HG03439 (cell line): ENCODE data around the gene C2.
A peak's percentile ranks its signal among the peaks of the same experiment; 100 is the strongest.
"Not testable (repeated sequence)": the region's sequence is repeated elsewhere in the genome, so short reads cannot be mapped to it uniquely, and the experiment has no call there.

Experiments
- ATAC-seq: cut with Tn5 transposase; IDR thresholded peaks from one replicate; pipeline ENCODE4 v1.9.1; 2021; ENCODE audit warnings: mild to moderate bottlenecking, moderate library complexity; ENCODE audit not compliant: unreplicated experiment

Gene C2

DNA sequence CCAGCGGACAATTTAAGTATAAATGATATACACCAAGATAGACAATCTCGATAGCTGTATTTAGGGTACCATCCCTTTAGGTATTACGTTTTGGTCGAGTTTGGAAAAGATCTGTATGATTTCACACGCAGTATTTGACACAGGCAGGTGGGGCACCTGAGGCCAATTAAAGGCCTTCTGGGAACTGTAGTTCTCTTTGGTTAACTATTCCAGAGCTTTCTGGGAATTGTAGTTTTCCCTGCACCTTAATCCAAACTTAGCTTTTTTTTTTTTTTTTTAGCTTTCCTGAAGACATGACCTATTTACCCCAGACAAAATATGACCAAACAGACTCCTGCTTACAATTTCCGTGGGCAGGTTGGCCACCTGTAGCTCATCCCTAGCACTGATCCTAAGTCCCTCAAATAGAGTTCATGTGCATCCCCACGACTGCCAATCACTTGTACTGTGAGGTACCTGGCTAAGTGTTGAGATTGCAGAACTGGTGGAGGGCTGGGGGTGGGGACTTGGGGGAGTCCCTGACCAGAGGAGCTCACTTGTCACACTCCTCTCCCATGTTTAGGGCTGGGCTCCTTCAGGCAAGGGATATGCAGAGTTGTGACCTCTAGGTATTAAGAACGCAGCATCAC is 29.0 kb upstream of the C2 start:
- ATAC-seq = no peak

DNA sequence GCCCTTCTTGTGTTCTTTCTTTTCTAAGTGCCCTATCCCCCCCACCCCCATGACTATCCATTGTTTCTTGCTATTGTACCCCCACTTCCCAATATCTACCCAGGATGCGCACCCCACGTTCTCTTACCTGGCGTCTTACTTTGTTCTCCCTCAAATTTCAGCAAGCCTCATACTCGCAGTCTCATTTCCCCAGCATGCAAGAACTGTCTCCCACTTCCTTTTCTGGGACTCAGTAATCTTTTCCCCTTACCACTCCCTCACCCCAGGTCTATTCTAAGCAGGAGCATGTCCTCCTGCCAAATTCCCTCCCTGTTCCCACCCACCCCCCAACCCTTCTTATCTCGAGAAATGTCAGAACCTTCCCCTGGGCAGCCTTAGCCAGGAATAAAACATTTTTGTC is 28.3 kb upstream of the C2 start:
- no peak for ATAC-seq

DNA sequence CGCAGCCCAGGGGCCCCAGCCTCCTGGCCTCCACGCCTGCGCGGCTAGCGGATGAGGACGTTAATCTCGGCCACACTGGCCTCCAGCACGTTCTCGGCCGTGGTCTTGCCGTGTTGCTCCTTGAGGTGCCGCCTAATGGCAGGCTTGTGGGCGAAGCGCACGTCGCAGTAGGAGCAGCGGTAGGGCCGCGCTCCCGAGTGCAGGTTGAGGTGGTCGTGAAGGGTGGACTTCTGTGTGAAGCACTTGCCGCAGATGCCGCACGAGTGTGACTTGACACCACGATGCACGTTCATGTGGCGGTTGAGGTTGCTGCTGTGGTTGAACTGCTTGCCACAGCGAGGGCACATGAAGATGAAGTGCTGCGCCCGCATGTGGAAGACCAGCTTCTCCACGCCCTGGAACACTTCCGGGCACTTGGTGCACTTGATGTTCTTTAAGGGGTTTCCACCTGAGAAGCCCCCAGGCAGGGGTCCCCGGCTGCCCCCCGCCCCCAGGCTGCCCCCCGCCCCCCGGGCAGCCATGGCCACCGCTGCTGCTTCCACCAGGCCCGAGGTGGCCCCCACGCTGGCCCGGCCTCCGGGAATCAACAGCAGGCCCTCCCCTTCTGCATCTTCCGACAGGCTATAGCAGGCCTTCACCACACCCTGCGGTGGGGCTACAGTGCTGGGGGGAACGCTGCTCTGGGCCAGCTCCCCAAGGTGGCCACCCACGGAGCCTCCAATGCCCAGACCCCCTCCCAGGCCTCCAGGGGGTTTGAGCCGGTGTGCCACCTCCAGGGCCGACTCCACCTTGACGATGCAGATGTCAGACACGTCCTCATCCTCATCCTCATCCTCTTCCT is 27.4 kb upstream of the C2 start:
- ATAC-seq = no peak

DNA sequence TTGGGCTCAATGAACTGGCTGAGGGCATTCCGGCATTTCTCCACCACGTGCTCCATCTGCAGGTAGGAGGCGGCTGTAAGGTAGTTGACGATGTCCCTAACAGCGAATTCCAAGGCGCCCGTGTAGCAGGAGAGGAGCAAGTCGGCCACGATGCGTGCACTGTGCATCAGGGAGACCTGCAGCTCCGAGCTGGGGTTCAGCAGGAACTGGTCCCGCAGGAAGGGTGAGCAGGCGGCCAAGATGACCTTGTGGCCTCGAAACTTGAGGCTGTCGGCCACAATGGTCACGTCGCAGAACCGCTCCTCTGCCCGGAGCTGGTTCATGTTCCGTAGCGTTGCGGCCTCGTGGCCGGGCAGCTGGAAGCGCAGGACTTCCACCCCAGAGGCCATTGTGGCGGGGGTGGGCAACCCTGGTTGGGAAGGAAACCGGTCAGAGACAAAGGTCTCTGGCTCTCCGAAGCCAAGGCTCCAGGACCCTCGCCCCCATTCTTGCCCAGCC is 26.6 kb upstream of the C2 start:
- no peak for ATAC-seq

DNA sequence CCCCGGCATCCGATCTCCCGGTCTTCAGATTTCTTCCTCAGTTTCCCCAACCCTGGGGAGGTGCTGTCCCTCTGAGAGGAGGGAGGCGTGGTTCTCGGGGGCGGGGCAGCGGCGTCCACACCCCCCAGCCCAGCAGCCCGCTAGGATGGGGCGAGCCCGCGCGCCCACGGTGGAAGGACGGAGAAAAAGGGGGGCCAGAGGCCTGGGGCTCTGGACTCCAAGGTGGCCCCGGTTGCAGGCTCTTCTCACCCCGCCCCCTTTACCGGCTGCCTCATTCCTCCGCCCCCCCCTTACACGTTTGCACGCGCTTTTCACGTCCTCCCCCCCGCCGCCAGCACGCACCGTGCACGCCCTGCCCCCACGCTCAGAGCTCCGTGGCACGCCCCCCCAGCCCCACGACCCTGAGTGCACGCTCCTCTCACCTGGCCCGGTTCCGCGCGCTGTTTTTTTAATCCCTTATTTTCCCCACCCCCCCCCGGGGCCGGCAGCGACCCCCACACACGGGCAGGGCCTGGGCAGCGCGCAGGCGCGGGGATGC is 26.0 kb upstream of the C2 start:
- ATAC-seq = no peak

DNA sequence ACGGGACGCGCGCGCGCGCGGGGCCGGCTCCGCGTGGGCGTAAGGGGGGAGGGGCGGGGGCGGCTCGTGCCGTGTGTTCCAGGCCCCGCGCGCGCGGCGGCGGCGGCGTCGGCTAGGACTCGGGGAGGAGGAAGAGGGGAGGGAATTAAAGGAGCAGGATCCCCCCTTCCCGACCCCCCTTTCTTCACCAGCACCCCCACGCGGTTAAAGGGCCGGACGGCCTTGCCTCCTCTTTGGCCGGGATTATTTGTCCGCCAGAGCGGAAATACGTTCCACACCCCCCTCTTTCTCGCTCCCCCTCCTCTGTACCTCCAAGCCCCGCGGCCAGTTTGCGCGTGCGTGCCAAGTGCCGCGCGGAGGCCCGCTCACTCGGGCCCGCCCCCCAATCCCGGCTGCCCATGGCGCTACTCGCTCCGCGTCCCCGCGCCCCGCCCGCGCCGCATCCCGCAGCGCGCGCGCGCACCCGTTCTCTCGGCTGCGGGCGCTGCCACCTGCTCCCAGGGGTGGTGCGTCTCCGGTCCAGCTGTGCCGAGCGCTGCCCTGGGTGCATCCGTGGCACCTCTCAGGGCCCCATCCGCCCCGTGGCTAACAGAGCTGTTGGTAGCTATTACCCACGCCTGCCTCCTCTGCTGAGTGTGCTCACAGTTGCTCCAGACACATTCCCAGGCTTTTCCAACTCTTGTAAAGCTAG is 25.4 kb upstream of the C2 start, which contains the start of gene ZBTB12:
TSS of gene ZBTB12 (minus strand) at position 134 of the 691 bp plus-strand sequence. CDS start 781 bp downstream, outside the sequence.
- ATAC-seq = peak; percentile 47

DNA sequence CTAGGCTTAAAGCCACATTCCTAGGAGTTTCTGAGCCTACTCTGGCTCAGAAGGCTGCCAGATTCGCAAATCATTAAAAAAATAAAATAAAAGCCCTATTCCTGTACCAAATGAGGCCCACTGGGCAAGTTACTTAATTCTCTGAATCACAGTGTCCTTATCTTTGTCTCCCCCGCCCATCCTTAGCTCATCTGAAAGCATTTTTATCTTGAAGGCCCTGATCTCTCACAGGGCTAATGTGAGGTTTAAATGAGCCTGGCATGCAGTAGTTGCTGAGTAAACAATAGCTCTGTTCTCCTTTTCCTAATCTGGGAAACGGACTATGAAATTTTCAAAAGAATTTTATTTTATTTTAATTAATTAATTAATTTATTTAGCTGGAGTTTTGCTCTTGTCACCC is 23.6 kb upstream of the C2 start:
- ATAC-seq = no peak

DNA sequence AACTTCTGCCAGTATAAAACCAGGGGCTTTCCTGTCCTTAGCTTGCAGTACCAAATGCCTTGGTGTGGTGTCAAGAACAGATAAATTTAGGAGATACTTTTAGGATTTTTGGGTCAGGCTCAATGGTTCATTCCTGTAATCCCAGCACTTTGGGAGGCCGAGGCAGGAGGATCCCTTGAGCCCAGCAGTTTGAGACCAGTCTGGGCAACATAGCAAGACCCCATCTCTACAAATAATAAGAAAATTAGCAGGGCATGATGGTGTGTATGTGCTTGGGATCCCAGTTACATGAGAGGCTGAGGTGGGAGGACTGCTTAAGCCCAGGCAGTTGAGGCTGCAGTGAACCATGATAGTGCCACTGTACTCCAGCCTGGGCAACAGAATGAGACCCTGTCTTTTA is 22.5 kb upstream of the C2 start:
- no peak for ATAC-seq

DNA sequence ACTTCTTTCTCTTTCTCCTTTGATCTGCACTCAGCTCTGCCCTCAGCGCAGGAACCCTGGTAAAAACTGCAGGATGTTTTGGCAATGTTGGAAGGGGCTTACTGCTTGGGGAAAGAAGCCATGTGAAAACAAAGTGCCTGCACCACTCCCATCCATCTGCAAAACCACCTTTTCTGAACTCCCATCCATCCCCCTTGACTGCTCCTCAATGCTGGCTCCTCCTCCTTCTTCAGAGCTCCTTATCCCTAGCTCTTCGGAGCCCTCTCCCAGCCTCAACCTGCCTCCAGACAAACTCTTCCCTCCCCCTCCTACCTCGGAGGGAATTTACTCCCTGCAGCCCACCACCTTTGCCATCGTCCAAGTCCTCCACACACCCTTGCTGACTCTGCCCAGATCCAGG is 21.4 kb upstream of the C2 start:
- ATAC-seq = no peak

DNA sequence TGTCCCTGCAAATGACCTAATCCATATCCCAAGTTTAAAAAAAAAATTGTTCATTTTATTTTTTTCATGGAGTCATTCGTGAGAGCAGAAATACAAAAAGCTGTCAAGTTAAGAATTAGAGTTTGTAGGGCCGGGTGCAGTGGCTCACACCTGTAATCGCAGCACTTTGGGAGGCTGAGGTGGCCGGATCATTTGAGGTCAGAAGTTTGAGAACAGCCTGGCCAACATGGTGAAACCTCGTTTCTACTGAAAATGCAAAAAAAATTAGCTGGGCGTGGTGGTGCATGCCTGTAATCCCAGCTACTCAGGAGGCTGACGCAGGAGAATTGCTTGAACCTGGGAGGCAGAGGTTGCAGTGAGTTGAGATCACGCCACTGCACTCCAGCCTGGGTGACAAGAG is 20.8 kb upstream of the C2 start:
- not testable (repeated sequence) for ATAC-seq

DNA sequence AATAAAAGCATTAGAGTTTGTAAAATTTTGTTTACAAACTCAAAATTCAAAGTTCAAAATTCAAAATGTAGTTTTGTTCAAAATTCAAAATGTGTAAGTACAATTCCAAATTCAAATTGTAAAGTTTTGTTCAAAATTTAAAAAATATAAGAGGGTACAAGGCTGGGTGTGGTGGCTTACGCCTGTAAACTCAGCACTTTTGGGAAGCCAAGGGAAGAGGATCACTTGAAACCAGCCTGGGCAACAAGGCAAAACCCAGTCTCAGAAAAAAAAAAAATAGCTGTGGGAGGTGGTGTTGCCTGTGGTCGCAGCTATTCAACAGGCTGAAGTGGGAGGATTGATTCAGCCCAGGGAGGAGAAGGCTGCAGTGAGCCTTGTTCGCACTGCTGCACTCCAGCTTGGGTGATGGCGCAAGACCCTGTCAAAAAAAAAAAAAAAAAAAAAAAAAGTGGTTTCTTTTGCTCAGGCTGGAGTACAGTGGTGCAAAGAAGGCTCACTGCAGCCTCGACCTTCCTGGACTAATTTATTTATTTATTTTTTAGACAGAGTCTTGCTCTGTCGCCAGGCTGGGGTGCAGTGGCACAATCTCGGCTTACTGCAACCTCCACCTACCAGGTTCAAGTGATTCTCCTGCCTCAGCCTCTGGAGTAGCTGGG is 20.2 kb upstream of the C2 start:
- ATAC-seq = no peak

DNA sequence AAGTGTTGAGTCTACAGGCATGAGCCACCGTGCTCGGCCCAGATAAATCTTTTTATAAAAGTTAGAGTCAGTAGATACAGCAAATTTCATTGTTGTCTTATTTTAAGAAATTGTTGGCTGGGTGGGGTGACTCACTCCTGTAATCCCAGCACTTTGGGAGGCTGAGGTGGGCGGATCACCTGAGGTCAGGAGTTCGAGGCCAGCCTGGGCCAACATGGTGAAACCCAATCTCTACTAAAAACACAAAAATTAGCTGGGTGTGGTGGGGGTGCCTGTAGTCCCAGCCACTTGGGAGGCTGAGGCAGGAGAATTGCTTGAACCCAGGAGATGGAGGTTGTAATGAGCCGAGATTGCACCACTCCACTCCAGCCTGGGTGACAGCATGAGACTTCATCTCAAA is 19.3 kb upstream of the C2 start:
- ATAC-seq = not testable (repeated sequence)

DNA sequence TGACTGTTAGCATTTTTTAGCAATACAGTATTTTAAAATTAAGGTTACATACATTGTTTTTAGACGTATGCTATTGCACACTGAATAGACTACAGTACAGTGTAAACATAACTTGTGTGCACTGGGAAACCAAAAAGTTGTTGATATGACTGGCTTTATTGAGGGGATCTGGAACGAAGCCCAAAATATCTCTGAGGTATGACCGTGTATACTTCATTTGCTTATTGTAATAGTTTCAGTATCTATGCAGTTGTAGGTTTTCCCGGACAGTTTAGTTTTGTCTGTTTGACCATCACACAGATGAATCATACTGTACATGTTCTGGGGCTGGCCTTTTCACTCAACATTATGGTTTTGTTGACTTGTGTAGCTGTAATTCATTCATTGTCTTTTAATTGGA is 18.7 kb upstream of the C2 start:
- ATAC-seq = peak; percentile 76

DNA sequence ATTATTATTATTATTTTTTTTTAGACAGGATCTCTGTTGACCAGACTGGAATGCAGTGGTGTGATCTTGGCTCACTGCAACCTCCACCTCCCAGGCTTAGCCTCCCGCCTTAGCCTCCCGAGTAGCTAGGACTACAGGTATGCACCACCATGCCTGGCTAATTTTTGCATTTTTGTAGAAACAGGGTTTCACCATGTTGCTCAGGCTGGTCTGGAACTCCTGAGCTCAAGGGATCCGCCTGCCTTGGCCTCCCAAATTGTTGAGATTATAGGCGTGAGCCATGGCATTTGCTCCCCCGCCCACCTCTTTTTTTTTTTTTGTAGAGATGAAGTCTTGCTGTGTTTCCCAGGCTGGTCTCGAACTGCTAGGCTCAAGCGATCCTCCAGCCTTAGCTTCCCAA is 18.2 kb upstream of the C2 start:
- peak; percentile 4 for ATAC-seq

DNA sequence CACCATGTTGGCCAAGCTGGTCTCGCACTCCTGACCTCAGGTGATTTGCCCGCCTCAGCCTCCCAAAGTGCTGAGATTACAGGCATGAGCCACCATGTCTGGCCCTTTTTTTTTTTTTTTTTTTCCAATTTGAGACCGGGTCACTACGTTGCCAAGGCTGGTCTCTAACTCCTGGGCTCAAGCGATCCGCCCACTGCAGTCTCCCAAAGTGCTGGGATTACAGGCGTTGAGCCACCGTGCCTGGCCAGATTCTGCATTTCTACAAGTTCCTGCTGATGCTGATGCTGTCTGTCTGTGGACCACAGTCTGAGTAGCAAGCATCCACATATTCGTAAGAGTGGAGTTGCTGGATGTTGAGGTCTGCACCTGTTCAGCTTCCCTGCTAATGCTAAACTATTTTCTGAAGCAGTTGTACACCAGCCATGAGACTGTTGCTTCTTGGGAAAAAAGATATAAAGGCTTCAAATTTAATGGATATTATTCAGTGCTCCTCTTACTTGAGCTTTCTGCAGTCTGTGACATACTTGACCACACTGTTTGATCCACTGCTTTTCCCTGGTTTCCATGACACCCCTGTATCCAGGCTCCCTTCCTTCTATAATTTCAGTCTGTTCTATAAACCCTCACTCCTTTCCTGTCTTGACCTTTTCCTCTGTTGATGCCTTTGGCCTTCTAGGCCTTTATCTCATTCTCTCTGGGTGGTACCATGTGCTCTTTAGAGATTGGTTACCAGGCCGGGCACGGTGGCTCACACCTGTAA is 15.5 kb upstream of the C2 start:
- ATAC-seq = no peak

DNA sequence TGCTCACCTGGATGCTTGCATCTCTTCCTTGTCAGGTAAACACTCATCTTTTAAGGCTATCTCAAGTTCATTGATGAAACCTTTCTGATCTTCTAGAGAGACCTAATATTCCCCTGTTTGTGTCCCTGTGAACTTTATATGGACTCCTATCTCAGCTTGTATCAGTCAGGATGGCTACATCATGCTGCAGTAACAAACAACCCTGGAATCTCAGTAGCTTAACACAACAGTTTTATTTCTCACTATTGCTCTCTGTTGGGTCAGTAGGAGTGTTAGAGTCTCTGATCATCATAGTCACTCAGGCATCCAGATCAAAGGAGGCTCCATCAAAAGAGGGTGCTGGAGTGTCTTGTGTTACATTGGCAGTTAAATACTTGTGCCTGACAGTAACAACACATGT is 12.2 kb upstream of the C2 start:
- no peak for ATAC-seq

DNA sequence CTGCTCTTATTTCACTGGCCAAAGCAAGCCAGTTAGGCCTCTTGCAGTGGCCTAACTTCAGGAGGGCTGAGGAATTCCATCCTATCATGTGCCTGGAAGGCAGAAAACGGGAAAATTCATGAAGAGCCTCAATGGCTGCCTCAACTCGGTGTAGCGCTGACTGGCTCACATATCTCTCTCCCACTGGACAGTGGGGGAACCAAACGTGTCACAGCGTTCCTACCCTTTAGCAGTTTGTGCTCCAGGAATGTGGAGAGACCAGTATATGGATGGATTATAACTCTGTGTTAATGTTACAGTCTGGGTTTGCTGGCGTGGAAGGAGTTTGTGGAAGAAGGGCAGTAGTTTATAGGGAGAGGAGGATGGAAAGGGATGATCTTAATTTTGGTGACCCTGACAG is 11.8 kb upstream of the C2 start:
- no peak for ATAC-seq

DNA sequence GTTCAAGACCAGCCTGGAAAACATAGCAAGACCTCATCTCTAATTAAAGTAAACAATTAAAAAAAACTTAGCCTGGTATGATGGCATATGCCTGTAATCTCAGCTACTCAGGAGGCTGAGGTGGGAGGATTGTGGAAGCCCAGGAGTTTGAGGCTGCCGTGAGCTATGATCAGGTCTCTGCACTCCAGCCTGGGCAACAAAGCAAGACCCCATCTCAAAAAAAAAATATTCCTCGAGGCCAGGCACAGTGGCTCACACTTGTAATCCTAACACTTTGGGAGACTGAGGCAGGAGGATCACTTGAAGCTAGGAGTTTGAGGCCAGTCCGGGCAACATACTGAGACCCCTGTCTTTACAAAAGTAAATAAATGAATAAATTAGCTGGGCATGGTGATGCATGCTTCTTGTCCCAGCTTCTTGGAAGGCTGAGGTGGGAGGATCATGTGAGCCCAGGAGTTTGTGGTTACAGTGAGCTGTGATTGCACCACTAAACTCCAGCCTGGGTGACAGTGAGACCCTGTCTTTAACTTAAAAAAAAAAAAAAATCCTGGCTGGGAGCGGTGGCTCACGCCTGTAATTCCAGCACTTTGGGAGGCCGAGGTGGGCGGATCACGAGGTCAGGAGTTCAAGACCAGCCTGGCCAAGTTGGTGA is 9.3 kb upstream of the C2 start:
- no peak for ATAC-seq

DNA sequence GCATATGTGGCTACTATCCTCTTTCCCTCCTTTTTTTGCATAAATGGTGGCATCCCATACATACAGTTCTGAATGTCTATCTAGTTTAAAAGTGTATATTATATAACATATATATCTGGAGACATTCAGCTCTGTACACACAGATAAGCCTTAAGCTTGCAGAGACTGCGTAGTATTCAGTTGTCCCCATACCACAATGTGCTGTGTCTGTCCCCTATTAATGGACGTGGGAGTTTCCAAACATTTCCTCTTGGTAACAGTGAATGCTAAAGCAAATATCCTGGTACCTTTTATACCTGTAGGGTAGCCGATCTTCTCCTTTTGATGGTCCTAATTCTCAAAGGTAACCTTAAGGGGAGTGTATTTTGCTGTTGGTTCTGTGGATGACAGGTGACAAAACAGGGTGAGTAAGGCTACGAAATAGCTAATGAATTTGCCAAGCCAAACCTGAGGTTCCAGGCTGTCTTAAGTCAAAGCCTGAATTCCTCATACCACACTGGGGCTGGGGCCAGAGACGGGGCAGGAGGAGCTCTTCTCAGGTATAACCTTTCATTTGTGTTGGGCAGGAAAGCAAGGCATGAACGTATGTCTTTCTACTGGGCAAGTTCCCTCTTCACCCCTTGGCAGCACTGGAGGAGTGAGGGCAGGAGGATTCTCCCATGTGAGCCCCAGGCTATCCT is 7.8 kb upstream of the C2 start:
- ATAC-seq = no peak
